HG02970 (cell line): ENCODE results near the gene DPH1.

Experiments used
- ATAC-seq: cut with Tn5 transposase; IDR thresholded peaks from one replicate; pipeline ENCODE4 v1.9.1; 2021; ENCODE audit warnings: mild to moderate bottlenecking, moderate library complexity, moderate number of reproducible peaks; ENCODE audit not compliant: unreplicated experiment, low FRiP score

DPH1 gene

DNA sequence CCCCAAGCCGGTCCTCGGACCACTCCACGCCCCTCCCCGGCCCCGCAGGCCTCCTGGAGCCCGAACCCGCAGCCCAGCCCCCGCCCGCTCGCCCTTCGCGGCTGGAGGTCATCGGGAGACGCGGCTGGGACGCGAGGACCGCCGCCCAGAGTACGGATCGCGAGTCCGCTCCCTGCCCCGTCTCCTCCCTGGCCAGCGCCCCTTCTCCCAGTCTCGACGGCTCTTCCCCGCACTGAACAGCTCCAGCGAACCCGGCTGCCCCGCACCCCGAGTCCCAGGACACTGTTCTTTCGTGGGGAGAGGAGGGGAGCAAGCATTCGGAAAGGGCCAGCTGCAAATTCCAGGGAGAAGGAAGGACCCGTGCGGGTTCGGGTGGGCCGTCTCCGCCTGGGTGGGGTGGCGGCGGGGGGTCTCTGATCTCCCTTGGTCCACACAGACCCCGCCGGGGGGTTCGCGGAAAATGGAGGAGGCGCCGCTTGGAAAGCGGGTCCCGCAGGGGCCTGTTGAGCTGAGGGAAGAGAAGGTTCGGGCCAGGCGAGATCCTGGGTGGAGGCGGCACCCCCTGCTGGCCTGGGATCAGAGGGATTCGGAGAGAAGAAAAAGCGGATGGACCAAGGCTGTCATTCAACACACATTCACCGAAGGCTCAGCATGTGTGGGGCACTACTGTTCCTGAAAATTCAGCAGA is 4.2 kb upstream of the DPH1 start:
- ATAC-seq, result no peak

GRCh38 chr17:2027528-2028233 is 2.3 kb upstream of the DPH1 start:
- no peak for ATAC-seq

DNA sequence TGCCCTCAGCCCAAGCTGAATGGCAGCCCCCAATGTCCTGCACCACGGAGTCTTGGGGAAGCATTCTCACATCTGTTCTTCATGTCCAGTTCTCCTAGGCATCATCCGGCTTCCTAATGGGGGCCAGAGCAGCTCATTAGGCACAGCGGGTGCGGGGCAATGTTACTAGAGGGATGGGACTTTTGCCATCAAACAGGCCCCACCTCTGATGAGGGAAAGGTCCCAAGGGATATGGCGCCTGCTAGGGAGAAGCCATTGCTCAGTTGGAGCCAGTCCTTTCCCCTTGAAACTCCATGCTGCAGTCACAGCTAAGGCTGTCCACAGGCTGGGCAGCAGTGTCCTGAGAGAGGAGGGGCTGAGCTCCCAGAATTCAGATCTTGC is 1.7 kb upstream of the DPH1 start:
- no peak for ATAC-seq

GRCh38 chr17:2028737-2029136 is 1.2 kb upstream of the DPH1 start:
- no peak for ATAC-seq

GRCh38 chr17:2030779-2031163 is 818 bp downstream of the DPH1 start:
- no peak for ATAC-seq

DNA sequence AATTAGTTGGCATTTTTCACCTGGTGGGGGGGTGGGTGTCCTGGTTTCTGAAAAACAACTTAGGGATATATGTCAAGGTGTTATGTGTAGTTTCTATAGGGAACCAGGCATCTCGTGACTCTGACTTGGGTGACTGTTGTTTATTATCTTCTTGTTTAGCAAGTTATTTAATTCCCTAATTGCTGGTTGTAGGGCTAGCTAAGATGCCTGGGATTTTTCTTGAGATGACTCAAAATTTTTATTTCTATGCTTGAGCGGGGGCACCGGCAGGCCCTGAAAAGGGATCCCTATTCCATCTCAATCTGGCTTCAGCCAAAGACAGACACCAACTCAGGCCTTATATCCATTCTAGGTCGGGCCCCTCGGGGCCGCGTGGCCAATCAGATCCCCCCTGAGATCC is 3.2 kb downstream of the DPH1 start:
- no peak for ATAC-seq

DNA sequence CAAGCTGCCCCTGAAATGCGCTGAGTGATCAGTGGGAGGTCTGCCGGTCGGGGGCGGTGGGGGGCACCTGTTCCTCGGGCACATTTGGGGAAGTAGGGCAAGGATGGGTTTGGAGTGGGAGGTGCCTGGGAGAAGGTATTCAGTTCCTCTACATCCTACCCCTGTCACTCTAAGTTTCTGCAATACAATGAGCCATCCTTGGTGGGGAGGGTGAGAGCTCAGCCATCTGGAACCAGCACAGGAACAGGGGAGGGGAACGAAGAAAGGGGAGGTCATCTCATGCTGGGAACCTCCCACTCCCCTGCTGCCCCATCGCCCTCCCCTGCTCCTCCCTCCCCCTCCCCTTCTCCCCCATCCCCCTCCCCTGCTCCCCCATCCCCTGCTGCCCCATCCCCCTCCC is 4.2 kb downstream of the DPH1 start:
- ATAC-seq, result no peak

- ATAC-seq, result no peak
These were observed 5.0 kb downstream of the DPH1 start for GRCh38 chr17:2034806-2035540.

DNA sequence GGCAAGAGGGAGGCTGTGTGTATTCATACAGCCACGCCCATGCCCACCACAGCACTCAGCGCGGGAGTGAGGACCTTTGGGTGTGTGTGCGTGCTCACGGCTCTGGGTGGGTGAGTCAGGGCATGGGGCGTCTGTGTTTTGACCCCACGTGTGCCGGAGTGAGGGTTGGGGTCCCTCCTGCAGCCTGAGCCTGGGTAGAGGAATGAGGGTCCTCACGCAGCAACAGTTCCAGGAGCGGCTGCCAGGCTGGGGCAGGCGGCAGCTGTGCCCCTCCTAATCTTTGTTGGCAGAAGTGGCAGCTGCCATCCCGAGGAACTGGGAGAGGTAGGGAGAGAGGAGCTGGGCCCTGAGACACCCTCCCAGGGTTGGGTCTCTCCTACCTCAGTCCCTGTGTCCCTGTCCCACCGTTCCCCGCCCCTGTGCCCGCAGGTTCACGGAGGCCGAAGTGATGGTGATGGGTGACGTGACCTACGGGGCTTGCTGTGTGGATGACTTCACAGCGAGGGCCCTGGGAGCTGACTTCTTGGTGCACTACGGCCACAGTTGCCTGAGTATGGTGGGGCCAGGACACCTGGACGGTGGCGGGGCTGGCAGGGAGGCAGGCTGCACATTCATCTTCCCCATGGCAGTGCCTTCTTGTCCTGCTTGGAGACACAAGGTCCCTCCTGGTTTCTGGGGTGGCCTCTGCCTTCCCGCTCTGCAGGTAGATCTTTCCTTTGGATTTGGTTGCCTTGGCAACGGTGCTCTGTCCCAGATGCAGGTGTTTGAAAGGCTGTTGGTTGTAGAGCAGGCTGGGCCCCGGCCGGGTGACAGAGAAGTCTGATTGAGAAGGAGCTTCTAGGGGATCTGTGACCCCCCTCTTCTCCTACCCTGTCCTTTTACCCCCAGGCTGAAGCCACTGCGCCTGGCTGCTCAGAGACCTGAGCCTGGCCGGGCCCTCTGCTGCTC is 5.9 kb downstream of the DPH1 start:
- ATAC-seq, result no peak

GRCh38 chr17:2037155-2037554 is 7.2 kb downstream of the DPH1 start:
- no peak for ATAC-seq

GRCh38 chr17:2040219-2040827 is 10.4 kb downstream of the DPH1 start:
- ATAC-seq, result no peak

DNA sequence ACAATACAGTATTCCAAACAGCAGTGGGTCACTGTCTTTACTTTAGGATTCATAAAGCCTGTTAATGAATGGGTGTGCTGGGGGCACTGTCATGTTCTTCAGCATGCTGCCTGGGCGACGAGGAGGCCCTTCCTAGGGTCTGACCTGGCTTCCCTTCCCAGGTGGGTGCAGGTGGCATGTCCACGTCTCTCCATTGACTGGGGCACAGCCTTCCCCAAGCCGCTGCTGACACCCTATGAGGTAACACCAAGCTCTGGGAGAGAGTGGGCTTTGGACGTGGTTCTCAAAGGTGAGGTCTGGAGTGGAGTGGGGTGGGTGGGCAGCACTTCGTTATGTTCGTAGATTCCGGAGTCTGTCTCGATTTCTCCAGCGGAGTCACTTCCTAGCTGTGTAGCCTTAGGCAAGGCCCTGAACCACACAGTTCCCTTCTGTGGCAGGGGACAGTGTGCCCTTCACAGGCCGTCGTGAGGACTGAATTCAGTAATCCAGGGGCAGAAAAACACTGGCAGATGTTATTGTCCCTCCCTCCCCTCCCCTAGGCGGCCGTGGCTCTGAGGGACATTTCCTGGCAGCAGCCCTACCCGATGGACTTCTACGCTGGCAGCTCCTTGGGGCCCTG is 11.1 kb downstream of the DPH1 start:
- ATAC-seq, result no peak

DNA sequence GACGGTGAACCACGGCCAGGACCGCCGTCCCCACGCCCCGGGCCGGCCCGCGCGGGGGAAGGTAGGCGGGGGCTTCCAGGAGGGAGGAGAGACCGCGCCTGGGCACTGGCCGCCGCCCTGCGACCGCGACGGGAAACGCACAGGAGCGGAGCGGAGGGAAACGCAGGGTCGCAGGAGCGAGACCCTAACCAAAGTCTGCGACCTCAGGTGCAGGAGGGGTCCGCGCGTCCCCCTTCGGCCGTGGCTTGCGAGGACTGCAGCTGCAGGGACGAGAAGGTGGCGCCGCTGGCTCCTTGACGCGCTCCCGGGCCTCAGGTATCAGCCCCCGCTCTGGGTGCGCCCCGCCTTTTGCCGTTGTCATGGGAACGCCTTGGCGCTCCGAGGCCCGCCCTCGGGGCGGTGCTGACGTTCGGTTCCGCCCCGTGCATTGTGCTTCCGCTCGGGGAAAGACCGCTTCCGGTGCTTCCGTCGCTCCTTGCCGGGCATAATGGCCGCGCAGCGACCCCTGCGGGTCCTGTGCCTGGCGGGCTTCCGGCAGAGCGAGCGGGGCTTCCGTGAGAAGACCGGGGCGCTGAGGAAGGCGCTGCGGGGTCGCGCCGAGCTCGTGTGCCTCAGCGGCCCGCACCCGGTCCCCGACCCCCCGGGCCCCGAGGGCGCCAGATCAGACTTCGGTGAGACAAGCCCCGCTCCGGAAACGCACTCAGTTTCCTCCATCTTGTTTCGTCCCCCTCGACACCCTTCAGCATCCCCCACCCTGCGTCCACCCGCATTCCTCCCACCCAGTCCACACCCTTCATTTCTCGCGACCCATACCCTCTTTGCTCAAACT is 11.8 kb downstream of the DPH1 start, which contains the start of gene OVCA2:
Gene OVCA2, plus strand, starts transcription at position 462 of the 829 bp plus-strand sequence. Its CDS starts 26 bp downstream, at position 488.
- peak; percentile 91 for ATAC-seq

DNA sequence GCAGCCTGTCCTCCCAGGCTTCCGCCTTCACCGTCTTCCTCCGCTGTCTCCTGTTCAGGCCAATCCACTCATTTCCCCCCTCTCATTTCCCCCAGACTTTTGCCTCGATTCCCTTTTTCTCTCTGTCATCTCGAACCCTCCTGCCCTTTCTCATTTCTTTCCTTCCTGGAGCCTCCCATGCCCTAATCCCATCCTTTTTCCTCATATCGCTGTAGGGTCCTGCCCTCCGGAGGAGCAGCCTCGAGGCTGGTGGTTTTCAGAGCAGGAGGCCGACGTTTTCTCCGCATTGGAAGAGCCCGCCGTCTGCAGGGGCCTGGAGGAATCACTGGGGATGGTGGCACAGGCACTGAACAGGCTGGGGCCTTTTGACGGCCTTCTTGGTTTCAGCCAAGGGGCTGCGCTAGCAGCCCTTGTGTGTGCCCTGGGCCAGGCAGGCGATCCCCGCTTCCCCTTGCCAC is 12.5 kb downstream of the DPH1 start:
- ATAC-seq, result no peak

- no peak for ATAC-seq
These were observed 13.0 kb downstream of the DPH1 start for GRCh38 chr17:2042933-2043332.

DNA sequence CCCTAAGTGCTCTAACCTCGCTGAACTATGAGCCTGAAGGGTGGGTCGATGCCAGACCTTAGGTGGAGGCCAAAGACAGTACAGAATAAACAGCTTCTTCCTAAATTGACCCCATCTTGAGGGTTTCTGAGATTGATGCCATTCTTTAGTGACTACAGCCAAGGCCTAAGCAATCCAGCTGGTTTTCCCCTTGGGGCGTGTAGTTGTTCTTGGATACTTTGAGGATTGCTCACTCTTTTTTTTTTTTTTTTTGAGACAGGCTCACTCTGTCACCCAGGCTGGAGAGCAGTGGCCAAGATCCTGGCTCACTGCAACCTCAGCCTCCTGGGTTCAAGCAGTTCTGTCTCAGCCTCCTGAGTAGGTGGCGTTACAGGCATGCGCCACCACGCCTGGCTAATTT is 13.8 kb downstream of the DPH1 start:
- ATAC-seq, result no peak

DNA sequence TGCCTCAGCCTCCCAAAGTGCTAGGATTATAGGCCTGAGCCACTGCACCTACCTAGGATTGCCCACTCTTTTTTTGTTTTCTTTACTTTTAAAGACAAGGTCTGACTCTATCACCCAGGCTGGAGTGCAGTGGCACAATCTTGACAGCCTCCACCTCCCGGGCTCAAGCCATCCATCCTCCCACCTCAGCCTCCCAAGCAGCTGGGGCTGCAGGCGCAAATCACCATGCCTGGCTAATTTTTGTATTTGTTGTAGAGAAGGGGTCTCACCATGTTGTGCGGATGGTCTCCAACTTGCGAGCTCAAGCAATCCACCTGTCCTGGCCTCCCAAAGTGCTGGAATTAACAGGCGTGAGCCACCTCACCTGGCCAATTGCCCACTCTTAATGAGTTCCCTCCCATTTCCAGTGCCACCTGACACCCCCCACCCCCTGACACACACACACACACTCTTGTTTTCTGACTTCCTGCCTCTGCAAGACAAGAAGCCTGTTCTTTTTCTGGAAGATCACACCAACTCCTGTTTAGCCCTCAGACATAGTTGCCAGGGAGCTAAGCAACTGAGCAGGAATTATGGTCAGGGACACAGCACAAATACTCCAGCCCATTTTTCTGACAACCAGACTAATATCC is 14.4 kb downstream of the DPH1 start:
- ATAC-seq, result no peak

DNA sequence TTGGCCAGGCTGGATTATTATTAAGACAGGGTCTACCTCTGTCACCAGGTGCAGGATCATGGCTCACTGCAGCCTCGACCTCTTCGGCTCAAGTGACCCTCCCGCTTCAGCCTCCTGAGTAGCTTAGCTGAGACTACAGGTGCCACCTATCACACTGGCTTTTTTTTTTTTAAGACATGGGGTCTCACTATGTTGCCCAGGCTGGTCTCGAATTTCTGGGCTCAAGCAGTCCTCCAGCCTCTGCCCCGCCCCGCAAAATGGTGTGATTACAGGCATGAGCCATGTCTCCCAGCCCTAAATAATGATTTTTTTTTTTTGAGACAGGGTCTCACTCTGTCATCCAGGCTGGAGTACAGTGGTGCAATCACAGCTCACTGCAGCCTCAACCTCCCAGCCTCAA is 17.6 kb downstream of the DPH1 start:
- ATAC-seq, result no peak
